Osteocyte (in vitro differentiated cells): ENCODE results near the gene KDM2B. TPM values are rescaled to one million over a fixed set of nuclear protein-coding genes. Genes with fewer than 3 reads are reported as not detected.

Source experiments
- DNase-seq: peaks from one replicate; pipeline ENCODE4 v3.0.0; 2021; ENCODE audit warnings: mixed read lengths; ENCODE audit not compliant: unreplicated experiment; ENCODE audit errors: extremely low spot score
- H3K27ac Mint-ChIP-seq: one replicate; pipeline ENCODE4 v1.8.0; 2021; ENCODE audit warnings: mild to moderate bottlenecking, mixed read lengths; ENCODE audit not compliant: unreplicated experiment
- H3K27me3 Mint-ChIP-seq: one replicate; pipeline ENCODE4 v1.8.0; 2021; ENCODE audit warnings: mixed read lengths; ENCODE audit not compliant: unreplicated experiment
- H3K36me3 Mint-ChIP-seq: one replicate; pipeline ENCODE4 v1.8.0; 2021; ENCODE audit warnings: mixed read lengths; ENCODE audit not compliant: unreplicated experiment
- H3K4me1 Mint-ChIP-seq: one replicate; pipeline ENCODE4 v1.8.0; 2021; ENCODE audit warnings: mixed read lengths; ENCODE audit not compliant: unreplicated experiment
- H3K4me3 Mint-ChIP-seq: one replicate; pipeline ENCODE4 v1.8.0; 2021; ENCODE audit warnings: mild to moderate bottlenecking, moderate library complexity, mixed read lengths; ENCODE audit not compliant: unreplicated experiment
- H3K9me3 Mint-ChIP-seq: one replicate; pipeline ENCODE4 v1.8.0; 2021; ENCODE audit warnings: mixed read lengths; ENCODE audit not compliant: unreplicated experiment
- total RNA-seq: library from RNA; stranded (reverse); gene quantifications from 2 replicates; pipeline ENCODE4 v1.2.1, GENCODE V29; 2021
- TF ChIP-seq, protein P1 (sequence below): fragments of 200-600 bp; sonication (generic); IDR thresholded peaks from 2 replicates; pipeline ENCODE4 v1.5.0; 2021; ENCODE audit warnings: antibody characterized with exemption, mild to moderate bottlenecking, moderate library complexity

KDM2B gene
- total RNA-seq, 1 donor from 2014 or later: 31.9 TPM

DNA sequence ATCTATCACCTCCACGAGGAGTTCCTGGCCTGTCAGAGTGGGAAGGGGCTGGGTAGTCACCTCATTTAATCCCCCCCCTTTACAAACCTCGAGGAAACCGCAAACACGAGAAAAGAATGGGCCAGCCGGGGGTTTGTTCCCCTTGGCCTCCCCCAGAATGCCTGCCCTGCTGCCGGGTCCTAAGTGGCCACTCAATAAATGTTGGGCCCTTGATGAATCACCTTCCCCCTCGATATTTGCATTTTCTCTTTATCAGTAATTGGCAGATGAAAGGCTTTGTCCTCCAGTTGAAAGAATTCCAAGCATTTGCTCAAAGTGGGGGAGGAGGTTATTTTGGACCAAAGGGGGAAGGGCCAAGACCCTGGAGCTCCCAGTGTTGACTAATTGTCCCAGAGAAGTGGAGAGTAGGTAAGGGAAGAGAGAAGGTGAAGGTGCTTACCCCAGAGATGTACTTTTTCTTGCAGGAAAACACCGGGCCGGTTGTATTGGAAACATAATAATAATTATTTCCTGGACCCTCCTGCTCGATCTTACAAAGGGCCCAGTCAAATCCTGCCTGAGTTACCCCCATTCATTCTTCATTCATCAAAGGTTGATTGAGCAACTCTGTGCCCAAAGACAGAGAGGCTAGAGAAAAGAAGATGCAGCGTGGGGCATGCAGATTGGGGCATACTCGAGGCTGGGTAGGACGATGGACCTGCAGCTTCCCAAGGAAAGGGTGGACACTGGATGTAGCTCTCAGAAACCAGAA, 1.9 kb upstream of the KDM2B start:
- TF ChIP-seq, protein P1, sequence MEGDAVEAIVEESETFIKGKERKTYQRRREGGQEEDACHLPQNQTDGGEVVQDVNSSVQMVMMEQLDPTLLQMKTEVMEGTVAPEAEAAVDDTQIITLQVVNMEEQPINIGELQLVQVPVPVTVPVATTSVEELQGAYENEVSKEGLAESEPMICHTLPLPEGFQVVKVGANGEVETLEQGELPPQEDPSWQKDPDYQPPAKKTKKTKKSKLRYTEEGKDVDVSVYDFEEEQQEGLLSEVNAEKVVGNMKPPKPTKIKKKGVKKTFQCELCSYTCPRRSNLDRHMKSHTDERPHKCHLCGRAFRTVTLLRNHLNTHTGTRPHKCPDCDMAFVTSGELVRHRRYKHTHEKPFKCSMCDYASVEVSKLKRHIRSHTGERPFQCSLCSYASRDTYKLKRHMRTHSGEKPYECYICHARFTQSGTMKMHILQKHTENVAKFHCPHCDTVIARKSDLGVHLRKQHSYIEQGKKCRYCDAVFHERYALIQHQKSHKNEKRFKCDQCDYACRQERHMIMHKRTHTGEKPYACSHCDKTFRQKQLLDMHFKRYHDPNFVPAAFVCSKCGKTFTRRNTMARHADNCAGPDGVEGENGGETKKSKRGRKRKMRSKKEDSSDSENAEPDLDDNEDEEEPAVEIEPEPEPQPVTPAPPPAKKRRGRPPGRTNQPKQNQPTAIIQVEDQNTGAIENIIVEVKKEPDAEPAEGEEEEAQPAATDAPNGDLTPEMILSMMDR: no peak
- Mint-ChIP-seq H3K4me3 (no peak overlapping the region), H3K27me3 (no peaks in the 10 kb centered on the region), H3K9me3 (no peaks in the 10 kb centered on the region), H3K36me3 (no peaks in the 10 kb centered on the region), H3K4me1 (peaks cover 32% of the 10 kb centered on the region), H3K27ac (no peak overlapping the region)
- no peak for DNase-seq

GRCh38 chr12:121581686-121582429, 1.0 kb upstream of the KDM2B start:
- DNase-seq: no peak
- peak overlapping the region; percentile 88 for H3K4me3 Mint-ChIP-seq
- H3K9me3 Mint-ChIP-seq: no peaks in the 10 kb centered on the region
- H3K36me3 Mint-ChIP-seq: no peaks in the 10 kb centered on the region
- H3K27me3 Mint-ChIP-seq: no peaks in the 10 kb centered on the region
- TF ChIP-seq, protein P1: peak; percentile 31
- H3K4me1 Mint-ChIP-seq: peaks cover 41% of the 10 kb centered on the region
- H3K27ac Mint-ChIP-seq: peak overlapping the region; percentile 89

DNA sequence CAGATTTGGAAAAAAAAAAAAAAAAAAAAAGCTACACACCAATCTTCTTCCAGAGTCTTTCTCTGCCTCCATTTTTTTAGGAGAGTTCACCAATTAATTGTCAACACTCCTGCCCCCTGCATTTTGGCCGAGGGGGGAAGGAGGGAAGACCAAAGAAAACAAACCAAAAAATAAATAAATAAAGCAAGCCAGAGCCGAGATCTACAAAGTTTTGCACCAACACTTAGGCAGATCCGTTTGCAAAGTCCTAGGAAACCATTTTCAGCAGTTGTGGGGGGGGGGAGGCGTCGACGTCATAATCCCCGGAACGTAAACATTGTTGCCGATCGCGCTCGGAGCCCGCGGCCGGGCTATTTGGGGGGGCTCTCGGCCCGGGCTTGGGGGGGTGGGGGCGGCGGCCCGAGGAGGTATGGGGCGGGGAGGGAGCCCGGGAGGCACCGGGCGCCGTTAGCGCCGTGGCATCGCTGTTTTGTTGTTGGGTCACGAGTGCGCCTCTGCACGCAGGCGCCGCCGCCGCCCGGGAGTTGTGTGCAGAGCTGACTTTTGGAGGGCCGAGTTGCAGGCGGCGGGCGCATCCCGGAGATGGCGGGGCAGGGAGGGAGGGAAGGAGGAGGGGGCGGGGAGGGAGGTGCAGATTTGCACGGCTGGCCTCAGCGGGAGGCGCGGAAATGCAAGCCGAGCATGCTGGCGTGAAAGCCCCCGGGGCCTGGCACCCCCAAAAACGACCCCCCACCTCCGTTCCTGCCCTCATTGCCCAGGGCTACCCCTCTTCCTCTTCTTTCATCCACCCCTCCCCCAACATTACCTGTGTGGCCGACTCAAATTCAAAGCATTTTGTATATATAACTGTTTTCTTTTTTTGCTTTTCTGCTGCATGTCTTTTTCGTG, 598 bp downstream of the KDM2B start:
- no peaks in the 10 kb centered on the region for H3K9me3 Mint-ChIP-seq
- peaks cover 5% of the 10 kb centered on the region for H3K36me3 Mint-ChIP-seq
- peaks cover 58% of the 10 kb centered on the region for H3K4me1 Mint-ChIP-seq
- no peak for DNase-seq
- H3K27me3 Mint-ChIP-seq: no peaks in the 10 kb centered on the region
- peak overlapping the region; percentile 88 for H3K4me3 Mint-ChIP-seq
- TF ChIP-seq, protein P1: no peak
- H3K27ac Mint-ChIP-seq: peak overlapping the region; percentile 93

DNA sequence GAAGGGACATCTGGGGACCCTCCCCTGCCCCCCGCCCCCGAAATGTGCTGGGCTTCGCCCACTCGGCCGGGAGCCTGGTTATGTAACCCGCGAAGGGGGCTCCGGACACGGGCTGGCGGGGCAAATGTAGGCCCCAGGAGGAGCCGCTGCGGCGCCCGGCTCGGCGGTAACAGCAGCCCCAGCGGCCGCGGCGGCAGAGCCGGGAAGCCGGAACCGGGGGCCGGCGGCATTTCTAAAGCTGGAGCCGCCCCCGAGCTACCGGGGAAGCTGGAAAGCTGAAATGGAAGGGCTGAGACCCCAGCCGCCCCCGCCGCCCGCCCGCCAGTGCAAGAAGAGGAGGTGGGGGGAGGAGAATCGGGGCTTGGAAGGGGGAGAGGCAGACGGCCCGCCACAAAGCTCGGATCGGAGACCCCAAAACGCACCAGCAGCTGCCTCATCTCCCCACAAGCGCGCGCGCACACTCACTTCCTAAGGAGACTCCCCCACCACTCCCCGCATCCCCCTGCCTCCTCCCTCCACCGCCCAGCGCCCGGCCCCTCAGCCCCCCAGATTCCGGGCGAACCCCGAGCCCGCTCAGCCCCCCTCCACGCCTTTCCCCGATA, 1.5 kb downstream of the KDM2B start:
- Mint-ChIP-seq H3K9me3 (no peaks in the 10 kb centered on the region), H3K36me3 (peaks cover 8% of the 10 kb centered on the region), H3K27ac (no peak overlapping the region), H3K4me1 (peaks cover 58% of the 10 kb centered on the region), H3K27me3 (no peaks in the 10 kb centered on the region), H3K4me3 (peak overlapping the region; percentile 88)
- DNase-seq: no peak
- TF ChIP-seq, protein P1: no peak
